Colonic mucosa (tissue), 4 donors: ENCODE results near the gene NPL. TPM values are rescaled to one million over a fixed set of nuclear protein-coding genes. Genes with fewer than 3 reads are reported as not detected.

Source experiments
- DNase-seq: peaks from one replicate; pipeline ENCODE4 v3.0.0-alpha.2; 2020
- H3K27ac ChIP-seq: fragments of 200-600 bp; one replicate; pipeline ENCODE4 v1.8.0; 2021
- H3K27me3 ChIP-seq: fragments of 200-600 bp; one replicate; pipeline ENCODE4 v1.8.0; 2021
- H3K36me3 ChIP-seq: fragments of 200-600 bp; one replicate; pipeline ENCODE4 v1.8.0; 2021
- H3K4me1 ChIP-seq: fragments of 200-600 bp; one replicate; pipeline ENCODE4 v1.8.0; 2021; ENCODE audit warnings: mild to moderate bottlenecking
- H3K4me3 ChIP-seq: fragments of 200-600 bp; one replicate; pipeline ENCODE4 v1.8.0; 2021
- H3K9ac ChIP-seq, 2 donors: one replicate each; pipeline ENCODE4 v1.7.0; 2013; ENCODE audit warnings: control low read depth in 2 of 2, low read depth in 2 of 2, low read length in 2 of 2
- H3K9me3 ChIP-seq: fragments of 200-600 bp; one replicate; pipeline ENCODE4 v1.8.0; 2021
- CTCF ChIP-seq: fragments of 200-600 bp; IDR thresholded peaks from one replicate; pipeline ENCODE4 v1.8.0; 2022; ENCODE audit warnings: antibody characterized with exemption, mild to moderate bottlenecking
- intact Hi-C: fragments of 100-400 bp; cut with DNase I; formaldehyde crosslinking; loops from one replicate; pipeline ENCODE4 v1.14.1; 2022
- total RNA-seq, 2 donors: library from RNA; stranded (reverse); fragmentation: NEBNext Ultra II Directional in 1 of 2; extraction: Animal tissue kit (Norgen Biotek cat#: 25700) in 1 of 2; gene quantifications; one replicate each; pipeline ENCODE4 v1.2.1, GENCODE V29; 2021
- donor health status: healthy.
- donor health status: DM: no; HTN: no; CAD: no.
- donor health status: DM: no; HTN: no; CAD: no.

The NPL gene
- total RNA-seq, 2 donors from 2014 or later: 6.4 to 8.5 TPM

DNA sequence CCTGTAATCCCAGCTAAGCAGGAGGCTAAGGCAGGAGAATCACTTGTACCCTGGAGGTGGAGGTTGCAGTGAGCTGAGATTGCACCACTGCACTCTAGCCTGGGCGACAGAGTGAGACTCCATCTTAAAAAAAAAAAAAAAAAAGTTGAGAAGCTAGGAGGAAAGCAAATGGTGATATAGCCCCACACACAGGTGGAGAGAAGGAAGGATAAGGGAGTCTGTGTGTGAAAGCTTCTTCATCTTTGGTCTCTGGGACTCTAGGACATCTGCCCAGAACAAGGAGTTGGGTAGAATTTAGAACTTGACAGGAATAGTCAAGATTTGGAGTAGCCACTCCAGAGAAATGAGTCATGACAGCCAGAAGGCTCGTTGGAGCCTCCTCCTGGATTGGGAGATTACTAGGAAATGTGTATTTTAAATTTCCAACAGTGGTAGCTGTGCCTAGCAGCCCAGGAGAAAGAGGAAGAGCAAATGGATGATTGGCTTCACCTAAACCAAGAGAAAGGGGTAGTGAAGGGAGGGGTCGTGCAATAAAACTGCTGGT, 19.9 kb downstream of the NPL start:
- H3K4me3 ChIP-seq: no peak overlapping the region
- no peak for TF ChIP-seq CTCF
- no peaks in the 10 kb centered on the region for H3K27me3 ChIP-seq
- H3K36me3 ChIP-seq: no peaks in the 10 kb centered on the region
- H3K4me1 ChIP-seq: no peaks in the 10 kb centered on the region
- H3K9ac ChIP-seq: no peak overlapping the region
- no peak overlapping the region for H3K27ac ChIP-seq
- intact Hi-C loops: no loop called here
- H3K9me3 ChIP-seq: no peaks in the 10 kb centered on the region
- DNase-seq: no peak

- Histone ChIP-seq H3K9me3 (no peaks in the 10 kb centered on the region), H3K27me3 (no peaks in the 10 kb centered on the region), H3K36me3 (no peaks in the 10 kb centered on the region), H3K9ac (no peak overlapping the region), H3K4me1 (no peaks in the 10 kb centered on the region), H3K27ac (no peak overlapping the region), H3K4me3 (no peak overlapping the region)
- intact Hi-C loops: no loop called here
- no peak for DNase-seq
- no peak for TF ChIP-seq CTCF
Measured at GRCh38 chr1:182811975-182812722, 22.6 kb downstream of the NPL start.

DNA sequence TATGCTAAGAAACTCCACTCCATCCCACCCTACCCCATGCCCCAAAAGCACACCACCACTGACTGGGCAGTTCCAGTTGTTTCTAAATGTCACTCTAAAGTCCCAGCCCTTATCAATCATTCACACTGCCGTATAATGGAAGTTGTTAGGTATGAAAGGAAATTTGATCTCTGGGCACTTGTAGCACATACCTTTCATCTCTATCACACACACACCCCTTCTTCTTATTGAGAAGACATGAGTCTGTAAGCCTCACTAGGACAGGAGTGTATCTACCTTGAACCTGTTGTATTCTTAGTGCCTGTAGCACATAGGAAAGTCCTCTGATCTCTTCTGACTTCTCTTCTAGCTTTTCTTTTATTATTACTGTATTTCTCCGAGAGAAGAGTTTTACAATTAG, 27.3 kb downstream of the NPL start:
- DNase-seq: no peak
- H3K36me3 ChIP-seq: no peaks in the 10 kb centered on the region
- no peaks in the 10 kb centered on the region for H3K27me3 ChIP-seq
- H3K9me3 ChIP-seq: no peaks in the 10 kb centered on the region
- intact Hi-C loops: no loop called here
- TF ChIP-seq CTCF: no peak
- no peak overlapping the region for H3K27ac ChIP-seq
- H3K9ac ChIP-seq: no peak overlapping the region
- no peaks in the 10 kb centered on the region for H3K4me1 ChIP-seq
- no peak overlapping the region for H3K4me3 ChIP-seq

- H3K27me3 ChIP-seq: no peaks in the 10 kb centered on the region
- H3K36me3 ChIP-seq: no peaks in the 10 kb centered on the region
- DNase-seq: no peak
- no peak overlapping the region for H3K9ac ChIP-seq
- H3K4me1 ChIP-seq: no peaks in the 10 kb centered on the region
- no peak overlapping the region for H3K27ac ChIP-seq
- TF ChIP-seq CTCF: no peak
- H3K9me3 ChIP-seq: no peaks in the 10 kb centered on the region
- no peak overlapping the region for H3K4me3 ChIP-seq
- intact Hi-C loops: no loop called here
Measured at GRCh38 chr1:182817802-182818201, 28.2 kb downstream of the NPL start.

DNA sequence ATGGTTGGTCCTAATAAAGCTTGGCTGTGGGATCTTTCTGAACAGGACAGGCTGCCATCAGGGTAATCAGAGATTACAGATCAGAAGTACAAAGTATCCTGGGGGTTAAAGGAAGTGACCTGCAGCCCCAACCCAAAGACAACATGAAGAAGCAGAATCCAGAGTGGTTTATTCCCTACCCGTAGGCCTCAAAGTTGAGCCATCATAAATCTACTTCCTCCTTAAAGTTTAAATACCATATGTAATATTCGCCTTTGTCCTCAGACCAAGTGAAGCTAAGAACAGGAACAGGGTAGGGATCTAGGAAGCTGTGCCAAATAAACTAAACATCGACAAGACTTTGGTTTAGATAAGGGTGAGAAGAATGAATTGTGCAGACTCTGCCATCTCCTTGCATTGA, 33.6 kb downstream of the NPL start:
- H3K27ac ChIP-seq: no peak overlapping the region
- no peak overlapping the region for H3K9ac ChIP-seq
- no peaks in the 10 kb centered on the region for H3K27me3 ChIP-seq
- H3K9me3 ChIP-seq: no peaks in the 10 kb centered on the region
- no peak for DNase-seq
- H3K4me3 ChIP-seq: no peak overlapping the region
- no peaks in the 10 kb centered on the region for H3K4me1 ChIP-seq
- intact Hi-C loops: no loop called here
- H3K36me3 ChIP-seq: no peaks in the 10 kb centered on the region
- no peak for TF ChIP-seq CTCF
